Measurements from ENCODE around the gene SERPING1.

GRCh38 chr11:57626895-57627294 is 29.4 kb downstream of the SERPING1 start:
- TF ChIP-seq CTCF (conservative IDR thresholded peaks at IDR 0.05 in 1 of 2, IDR thresholded peaks at IDR 0.05 in 1 of 2; ENCODE audit: low read depth in 1 of 2, low read length in 2 of 2) (no peak), EZH2 (IDR thresholded peaks at IDR 0.05; ENCODE audit: low read length, missing control alignments) (no peak)

Measured in fibroblast of lung (primary cell).